HAP-1 (cell line): ENCODE measurements around the gene TAF8.

Source experiments
- DNase-seq, 2 experiments: peaks; one replicate each; pipeline ENCODE4 v3.0.0-alpha.2; 2016 to 2020; ENCODE audit warnings: low spot score in 2 of 2
- H3K27me3 ChIP-seq: fragments of 250-450 bp; sonication (Bioruptor Pico); 2 replicates; pipeline ENCODE4 v1.5.1; 2020; ENCODE audit warnings: low read depth, mild to moderate bottlenecking, moderate library complexity
- H3K36me3 ChIP-seq: fragments of 250-450 bp; sonication (Bioruptor Pico); replicated peaks from 2 replicates; pipeline ENCODE4 v1.5.1; 2020; ENCODE audit warnings: mild to moderate bottlenecking
- H3K4me1 ChIP-seq: fragments of 250-450 bp; sonication (Bioruptor Pico); 2 replicates; pipeline ENCODE4 v1.5.1; 2020; ENCODE audit warnings: mild to moderate bottlenecking
- H3K4me3 ChIP-seq: fragments of 250-450 bp; sonication (Bioruptor Pico); 2 replicates; pipeline ENCODE4 v1.5.1; 2020; ENCODE audit warnings: mild to moderate bottlenecking, moderate library complexity
- H3K9me3 ChIP-seq: fragments of 250-450 bp; sonication (Bioruptor Pico); 2 replicates; pipeline ENCODE4 v1.5.1; 2020; ENCODE audit warnings: mild to moderate bottlenecking, moderate library complexity
- in situ Hi-C: fragments of 300-500 bp; cut with MboI; formaldehyde crosslinking; loops from 3 replicates; pipeline ENCODE4 v1.14.3; 2020; ENCODE audit warnings: low sequenced_read_pairs, inconsistent platforms, mixed read lengths

TAF8 gene

GRCh38 chr6:42086046-42087035, 36.0 kb downstream of the TAF8 start:
- Histone ChIP-seq H3K4me1 (peaks cover 3% of the 10 kb centered on the region; the same call in 1 of the 2 replicates), H3K27me3 (no peaks in the 10 kb centered on the region), H3K9me3 (no peaks in the 10 kb centered on the region), H3K36me3 (no peaks in the 10 kb centered on the region; the same call in 1 of the 2 replicates), H3K4me3 (no peak overlapping the region)
- no peak for DNase-seq
- in situ Hi-C loops, result loop anchor here (25.0 kb wide), 2 partner anchors 451 to 801 kb away; partner anchors contain the start of gene RPL7L1

- Histone ChIP-seq H3K4me3 (no peak overlapping the region), H3K36me3 (no peaks in the 10 kb centered on the region), H3K4me1 (peaks cover 3% of the 10 kb centered on the region; the same call in 1 of the 2 replicates), H3K27me3 (no peaks in the 10 kb centered on the region), H3K9me3 (no peaks in the 10 kb centered on the region)
- no peak for DNase-seq
- in situ Hi-C loops, result loop anchor here (25.0 kb wide), 2 partner anchors 449 to 799 kb away; partner anchors contain the start of gene RPL7L1
Measured at GRCh38 chr6:42088101-42088591, 37.8 kb downstream of the TAF8 start.

DNA sequence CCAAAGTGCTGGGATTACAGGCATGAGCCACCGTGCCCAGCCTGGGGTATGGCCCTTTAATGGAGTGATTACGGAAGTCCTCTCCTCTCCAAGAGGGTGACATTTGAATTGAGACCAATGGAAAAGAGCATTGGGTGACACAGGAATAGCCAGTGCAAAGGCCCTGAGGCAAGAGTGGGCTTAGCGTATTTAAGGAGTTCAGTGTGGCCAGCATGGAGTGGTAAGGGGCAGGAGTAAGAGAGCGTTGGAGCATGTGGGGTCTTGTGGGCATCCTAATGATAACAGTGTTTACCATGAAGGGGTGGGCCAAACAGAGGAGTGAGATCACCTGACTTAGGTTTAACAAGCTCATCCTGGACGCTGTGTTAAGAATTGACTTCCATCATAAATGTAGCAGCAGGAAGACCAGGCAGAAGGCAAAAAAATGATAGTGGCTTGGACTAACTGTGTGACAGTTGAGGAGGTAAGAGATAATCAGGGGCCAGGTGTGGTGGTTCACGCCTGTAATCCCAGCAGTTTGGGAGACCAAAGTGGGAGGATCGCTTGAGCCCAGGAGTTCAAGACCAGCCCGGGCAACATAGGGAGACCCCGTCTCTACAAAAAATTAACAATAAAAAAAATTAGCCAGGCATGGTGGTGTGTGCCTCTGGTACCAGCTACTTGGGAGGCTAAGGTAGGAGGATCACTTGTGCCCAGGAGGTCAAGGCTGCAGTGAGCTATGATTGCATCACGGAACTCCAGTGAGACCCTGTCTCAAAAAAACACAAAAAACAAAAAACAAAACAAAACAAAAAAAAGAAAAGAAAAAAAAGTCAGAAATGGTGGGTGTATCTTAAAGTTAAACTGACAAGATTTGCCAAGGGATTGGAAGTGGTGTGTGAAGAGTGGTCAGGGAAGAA, 40.7 kb downstream of the TAF8 start:
- Histone ChIP-seq H3K4me3 (no peak overlapping the region), H3K36me3 (no peaks in the 10 kb centered on the region), H3K9me3 (no peaks in the 10 kb centered on the region), H3K27me3 (no peaks in the 10 kb centered on the region), H3K4me1 (peaks cover 3% of the 10 kb centered on the region; the same call in 1 of the 2 replicates)
- no peak for DNase-seq
- in situ Hi-C loops, result loop anchor here (25.0 kb wide), 2 partner anchors 446 to 796 kb away; partner anchors contain the start of gene RPL7L1

GRCh38 chr6:42091718-42092023, 41.3 kb downstream of the TAF8 start:
- H3K9me3 ChIP-seq, result no peaks in the 10 kb centered on the region
- no peak overlapping the region for H3K4me3 ChIP-seq
- no peak for DNase-seq
- H3K27me3 ChIP-seq, result no peaks in the 10 kb centered on the region
- peaks cover 3% of the 10 kb centered on the region; the same call in 1 of the 2 replicates for H3K4me1 ChIP-seq
- in situ Hi-C loops, result loop anchor here (25.0 kb wide), 2 partner anchors 446 to 796 kb away; partner anchors contain the start of gene RPL7L1
- H3K36me3 ChIP-seq, result no peaks in the 10 kb centered on the region

DNA sequence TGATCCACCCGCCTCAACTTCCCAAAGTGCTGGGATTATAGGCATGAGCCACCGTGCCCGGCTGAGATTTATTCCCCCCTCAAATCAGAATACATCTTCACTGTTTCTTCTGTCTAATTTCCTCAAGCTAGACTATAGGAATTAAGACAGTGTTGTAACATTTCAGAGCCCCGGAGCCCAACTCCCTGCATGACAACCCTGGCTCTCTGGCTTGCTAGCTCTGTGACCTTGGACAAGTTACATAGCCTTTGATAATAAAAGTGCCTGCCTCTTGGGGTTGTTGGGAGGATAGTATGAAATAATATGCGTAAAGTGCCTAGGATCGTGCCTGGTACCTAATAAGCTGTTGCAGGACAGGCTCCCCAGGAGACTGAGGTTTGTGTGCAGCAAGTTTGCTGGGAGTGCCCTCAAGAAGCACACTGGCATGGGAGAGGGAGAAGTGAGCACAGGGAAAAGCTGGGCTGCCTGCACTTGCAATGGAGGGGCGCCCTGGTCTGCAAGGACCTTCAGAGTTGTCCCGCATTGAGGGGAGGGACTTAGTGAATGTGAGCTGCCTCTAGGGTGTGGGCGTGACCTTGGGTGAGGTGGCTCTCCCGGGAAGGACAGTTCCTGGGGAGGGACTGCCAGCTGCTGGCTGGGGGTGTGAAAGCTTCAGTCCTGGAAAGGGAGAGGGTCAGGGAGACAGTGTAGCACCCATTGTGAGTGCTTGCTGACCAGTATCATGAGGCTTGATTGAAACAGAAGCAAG, 43.4 kb downstream of the TAF8 start:
- no peaks in the 10 kb centered on the region for H3K4me1 ChIP-seq
- no peaks in the 10 kb centered on the region for H3K27me3 ChIP-seq
- in situ Hi-C loops, result loop anchor here (25.0 kb wide), 2 partner anchors 444 to 794 kb away; partner anchors contain the start of gene RPL7L1
- DNase-seq, result peak in 1 of 2 experiments; percentile 60
- H3K9me3 ChIP-seq, result no peaks in the 10 kb centered on the region
- no peaks in the 10 kb centered on the region for H3K36me3 ChIP-seq
- H3K4me3 ChIP-seq, result no peak overlapping the region

DNA sequence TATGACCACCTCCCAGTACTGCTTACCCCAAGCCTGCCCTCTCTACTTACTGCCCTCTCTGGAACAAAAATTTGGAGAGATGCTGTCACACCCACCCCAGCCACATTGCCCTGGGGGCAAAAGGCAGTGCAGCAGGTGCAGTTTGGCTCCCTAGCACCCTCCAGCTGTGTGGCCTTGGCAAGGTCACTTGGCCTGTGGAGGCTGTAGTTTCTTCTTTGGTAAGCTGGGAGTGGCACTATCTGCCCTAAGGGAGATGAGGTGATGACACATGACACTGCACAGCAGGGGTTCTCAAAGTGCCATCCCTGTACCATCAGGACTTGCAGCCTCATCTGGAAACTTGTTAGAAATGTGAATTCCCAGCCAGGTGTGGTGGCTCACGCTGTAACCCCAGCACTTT, 44.8 kb downstream of the TAF8 start:
- DNase-seq, result no peak

DNA sequence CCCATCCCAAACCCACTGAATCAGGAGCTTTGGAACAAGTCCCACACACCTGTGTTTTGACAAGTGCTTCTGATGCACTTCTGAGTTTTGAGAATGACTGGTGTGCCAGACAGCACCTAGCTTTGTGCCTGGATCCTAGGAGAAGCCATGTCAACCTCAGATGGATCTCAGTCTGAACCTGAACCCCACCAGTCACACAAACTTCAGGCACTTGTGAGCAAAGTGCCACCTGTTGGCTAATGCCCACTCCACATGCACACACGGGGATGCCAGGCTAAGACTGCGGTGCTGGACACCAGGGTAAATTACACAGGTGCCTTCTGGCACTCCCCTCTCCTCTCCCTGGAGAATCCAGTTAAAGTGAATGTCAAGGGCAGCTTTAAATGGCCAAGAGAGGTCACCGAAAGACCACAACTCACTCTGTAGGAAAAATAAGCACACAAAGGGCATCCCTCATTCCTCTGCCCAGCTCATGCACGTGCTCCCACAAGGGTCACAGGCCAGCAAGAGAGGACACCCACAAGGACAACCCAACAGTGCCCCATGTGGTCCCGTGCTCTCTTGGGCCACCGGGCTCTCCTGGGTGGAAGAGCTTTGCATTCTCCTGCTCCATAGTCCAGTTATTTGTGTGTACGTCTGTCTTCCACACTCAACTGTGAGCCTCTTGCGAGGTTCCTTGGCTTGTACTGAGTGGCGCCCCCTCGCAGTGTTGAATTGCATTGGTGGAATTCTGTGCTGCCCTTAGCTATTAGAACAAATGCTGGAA, 45.6 kb downstream of the TAF8 start:
- H3K9me3 ChIP-seq, result no peaks in the 10 kb centered on the region
- H3K4me1 ChIP-seq, result no peaks in the 10 kb centered on the region
- H3K4me3 ChIP-seq, result no peak overlapping the region
- in situ Hi-C loops, result loop anchor here (25.0 kb wide), 2 partner anchors 441 to 791 kb away; partner anchors contain the start of gene RPL7L1
- no peaks in the 10 kb centered on the region for H3K36me3 ChIP-seq
- no peaks in the 10 kb centered on the region for H3K27me3 ChIP-seq
- no peak for DNase-seq

More for the DNA sequence above, 44.8 kb downstream of the TAF8 start:
- in situ Hi-C loops, result loop anchor here (25.0 kb wide), 2 partner anchors 442 to 792 kb away; partner anchors contain the start of gene RPL7L1
- Histone ChIP-seq H3K4me1 (no peaks in the 10 kb centered on the region), H3K27me3 (no peaks in the 10 kb centered on the region), H3K36me3 (no peaks in the 10 kb centered on the region), H3K9me3 (no peaks in the 10 kb centered on the region), H3K4me3 (no peak overlapping the region)

GRCh38 chr6:42099340-42100028, 49.2 kb downstream of the TAF8 start:
- Histone ChIP-seq H3K4me1 (peaks cover 7% of the 10 kb centered on the region), H3K27me3 (no peaks in the 10 kb centered on the region), H3K4me3 (no peak overlapping the region), H3K36me3 (no peaks in the 10 kb centered on the region; the same call in 1 of the 2 replicates), H3K9me3 (no peaks in the 10 kb centered on the region)
- in situ Hi-C loops, result loop anchor here (25.0 kb wide), 2 partner anchors 438 to 788 kb away; partner anchors contain the start of gene RPL7L1
- DNase-seq, result no peak

GRCh38 chr6:42100029-42100901, 49.9 kb downstream of the TAF8 start:
- DNase-seq, result no peak
- in situ Hi-C loops, result no loop called here
- Histone ChIP-seq H3K4me3 (no peak overlapping the region), H3K4me1 (peaks cover 10% of the 10 kb centered on the region), H3K27me3 (no peaks in the 10 kb centered on the region), H3K9me3 (no peaks in the 10 kb centered on the region), H3K36me3 (no peaks in the 10 kb centered on the region; the same call in 1 of the 2 replicates)

DNA sequence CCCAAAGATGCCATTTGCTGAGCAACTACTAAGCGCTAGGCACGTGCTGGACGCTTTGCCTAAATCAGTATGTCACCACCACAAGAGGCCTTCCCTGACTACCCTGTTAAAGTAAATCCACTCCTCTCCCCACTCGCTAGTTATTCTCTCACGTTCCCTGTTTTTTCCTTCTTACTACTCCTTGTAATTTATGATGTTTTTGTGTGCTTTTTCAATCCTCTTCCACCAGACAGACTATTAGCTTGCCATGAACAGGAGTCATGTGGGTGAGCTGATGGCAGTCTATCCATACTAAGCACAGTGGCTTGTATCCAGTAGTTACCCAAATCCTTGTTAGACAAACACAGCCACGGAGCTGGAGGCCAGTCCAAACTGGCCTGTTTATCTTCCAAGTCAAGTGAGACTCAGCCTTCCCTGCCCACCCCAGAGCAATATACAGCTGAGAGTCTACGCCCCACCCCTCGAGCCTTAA, 50.9 kb downstream of the TAF8 start:
- H3K9me3 ChIP-seq, result no peaks in the 10 kb centered on the region
- H3K36me3 ChIP-seq, result no peaks in the 10 kb centered on the region; the same call in 1 of the 2 replicates
- no peak overlapping the region for H3K4me3 ChIP-seq
- peaks cover 10% of the 10 kb centered on the region for H3K4me1 ChIP-seq
- no peaks in the 10 kb centered on the region for H3K27me3 ChIP-seq
- in situ Hi-C loops, result no loop called here
- no peak for DNase-seq

DNA sequence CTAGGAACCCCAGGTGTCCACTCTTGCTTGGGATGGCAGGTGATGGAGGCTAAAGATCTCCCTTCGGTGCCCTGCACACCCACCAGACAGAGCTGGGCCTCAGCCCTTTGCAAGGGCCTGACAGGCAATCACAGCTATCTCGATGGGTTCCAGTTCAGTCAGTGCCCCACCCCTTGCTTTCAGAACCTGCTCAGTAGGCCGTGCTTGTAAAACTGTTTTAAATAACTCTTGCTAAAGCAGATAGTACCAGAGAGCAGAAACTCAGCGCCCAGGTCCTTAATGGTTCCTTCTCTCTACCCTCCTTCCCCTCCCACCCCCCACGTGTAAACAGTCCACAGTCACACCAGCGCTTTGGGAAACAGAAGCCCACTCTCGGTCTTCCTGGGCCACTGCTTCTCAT, 52.9 kb downstream of the TAF8 start:
- in situ Hi-C loops, result no loop called here
- no peak overlapping the region for H3K4me3 ChIP-seq
- H3K4me1 ChIP-seq, result peaks cover 10% of the 10 kb centered on the region
- H3K27me3 ChIP-seq, result no peaks in the 10 kb centered on the region
- H3K9me3 ChIP-seq, result no peaks in the 10 kb centered on the region
- DNase-seq, result no peak
- no peaks in the 10 kb centered on the region; the same call in 1 of the 2 replicates for H3K36me3 ChIP-seq
